Left ventricle myocardium inferior (tissue), 1 donor: ENCODE data around the gene TMEM52B. TPM values are rescaled to one million over a fixed set of nuclear protein-coding genes. Genes with fewer than 3 reads are reported as not detected.

Experiments
- DNase-seq: peaks from one replicate; pipeline ENCODE4 v3.0.0-alpha.2; 2020
- H3K27ac ChIP-seq: fragments of 200-600 bp; replicated peaks from 2 replicates; pipeline ENCODE4 v1.8.0; 2021
- H3K27me3 ChIP-seq: fragments of 200-600 bp; 2 replicates; pipeline ENCODE4 v1.8.0; 2021; ENCODE audit warnings: low read depth
- H3K36me3 ChIP-seq: fragments of 200-600 bp; 2 replicates; pipeline ENCODE4 v1.8.0; 2021
- H3K4me1 ChIP-seq: fragments of 200-600 bp; 2 replicates; pipeline ENCODE4 v1.8.0; 2021
- H3K4me3 ChIP-seq: fragments of 200-600 bp; 2 replicates; pipeline ENCODE4 v1.8.0; 2021; ENCODE audit warnings: mild to moderate bottlenecking, moderate library complexity
- H3K9me3 ChIP-seq: fragments of 200-600 bp; replicated peaks from 2 replicates; pipeline ENCODE4 v1.8.0; 2021
- intact Hi-C: fragments of 100-400 bp; cut with micrococcal nuclease; formaldehyde crosslinking; loops from one replicate; pipeline ENCODE4 v1.11.0; 2022
- total RNA-seq: library from RNA; stranded (reverse); fragmentation: NEBNext Ultra II Directional; extraction: Animal tissue kit (Norgen Biotek cat#: 25700); gene quantifications from one replicate; pipeline ENCODE4 v1.2.1, GENCODE V29; 2021
- TF ChIP-seq, protein P1 (sequence below): fragments of 200-600 bp; IDR thresholded peaks from 2 replicates; pipeline ENCODE4 v1.8.0; 2021; ENCODE audit warnings: antibody characterized with exemption, mild to moderate bottlenecking, borderline replicate concordance
- donor health status: DM: no; HTN: yes; CAD: no; lungs with severe emphysema.

TMEM52B gene
- total RNA-seq, 1 donor from 2014 or later: not detected

DNA sequence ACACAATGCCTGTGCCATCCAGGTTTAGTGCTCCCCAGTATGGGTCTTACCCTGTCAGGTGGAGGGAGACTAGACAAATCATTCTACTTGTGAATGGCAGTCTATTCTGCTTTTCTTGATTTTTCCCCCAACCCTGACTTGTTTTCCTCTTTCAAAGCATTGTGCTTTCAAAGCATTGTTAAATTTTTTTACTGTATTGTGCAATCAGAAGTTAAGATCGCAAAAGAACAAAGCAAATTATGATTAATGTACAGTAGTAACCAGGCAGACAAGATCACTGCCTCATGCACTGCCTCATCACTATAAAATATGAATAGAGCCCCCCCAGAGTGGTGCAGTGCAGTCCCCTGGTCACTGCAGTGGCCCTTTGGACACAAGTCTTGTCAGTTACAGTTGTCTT lies 47.9 kb downstream of the TMEM52B start:
- Histone ChIP-seq H3K27ac (no peak overlapping the region), H3K9me3 (no peaks in the 10 kb centered on the region), H3K36me3 (peaks cover 27% of the 10 kb centered on the region), H3K4me3 (no peak overlapping the region), H3K4me1 (peaks cover 4% of the 10 kb centered on the region), H3K27me3 (no peaks in the 10 kb centered on the region)
- no peak for DNase-seq
- TF ChIP-seq, protein P1, sequence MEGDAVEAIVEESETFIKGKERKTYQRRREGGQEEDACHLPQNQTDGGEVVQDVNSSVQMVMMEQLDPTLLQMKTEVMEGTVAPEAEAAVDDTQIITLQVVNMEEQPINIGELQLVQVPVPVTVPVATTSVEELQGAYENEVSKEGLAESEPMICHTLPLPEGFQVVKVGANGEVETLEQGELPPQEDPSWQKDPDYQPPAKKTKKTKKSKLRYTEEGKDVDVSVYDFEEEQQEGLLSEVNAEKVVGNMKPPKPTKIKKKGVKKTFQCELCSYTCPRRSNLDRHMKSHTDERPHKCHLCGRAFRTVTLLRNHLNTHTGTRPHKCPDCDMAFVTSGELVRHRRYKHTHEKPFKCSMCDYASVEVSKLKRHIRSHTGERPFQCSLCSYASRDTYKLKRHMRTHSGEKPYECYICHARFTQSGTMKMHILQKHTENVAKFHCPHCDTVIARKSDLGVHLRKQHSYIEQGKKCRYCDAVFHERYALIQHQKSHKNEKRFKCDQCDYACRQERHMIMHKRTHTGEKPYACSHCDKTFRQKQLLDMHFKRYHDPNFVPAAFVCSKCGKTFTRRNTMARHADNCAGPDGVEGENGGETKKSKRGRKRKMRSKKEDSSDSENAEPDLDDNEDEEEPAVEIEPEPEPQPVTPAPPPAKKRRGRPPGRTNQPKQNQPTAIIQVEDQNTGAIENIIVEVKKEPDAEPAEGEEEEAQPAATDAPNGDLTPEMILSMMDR: no peak
- intact Hi-C loops: no loop called here

DNA sequence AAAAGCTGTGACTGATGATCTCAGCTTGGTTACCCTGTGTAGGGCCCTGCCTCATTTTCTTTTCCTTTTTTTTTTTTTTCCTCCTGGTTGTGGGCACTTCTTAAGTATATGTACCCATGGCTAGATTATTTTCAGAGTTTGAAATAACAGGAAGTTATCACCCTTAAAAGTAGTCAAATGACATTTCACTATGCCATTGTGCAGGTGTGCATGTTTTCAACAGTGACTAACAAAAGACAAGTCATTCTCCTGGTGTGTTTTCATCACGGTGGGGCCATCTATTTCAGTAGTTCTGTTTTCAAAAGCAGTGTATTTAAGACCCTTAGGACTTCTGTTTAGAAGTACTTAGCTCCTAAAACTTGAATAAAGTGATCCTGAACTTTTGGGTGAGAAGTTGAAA lies 48.8 kb downstream of the TMEM52B start:
- H3K4me3 ChIP-seq: no peak overlapping the region
- H3K27me3 ChIP-seq: no peaks in the 10 kb centered on the region
- intact Hi-C loops: no loop called here
- TF ChIP-seq, protein P1: no peak
- peaks cover 18% of the 10 kb centered on the region for H3K36me3 ChIP-seq
- DNase-seq: no peak
- peaks cover 4% of the 10 kb centered on the region for H3K4me1 ChIP-seq
- H3K9me3 ChIP-seq: no peaks in the 10 kb centered on the region
- H3K27ac ChIP-seq: no peak overlapping the region

DNA sequence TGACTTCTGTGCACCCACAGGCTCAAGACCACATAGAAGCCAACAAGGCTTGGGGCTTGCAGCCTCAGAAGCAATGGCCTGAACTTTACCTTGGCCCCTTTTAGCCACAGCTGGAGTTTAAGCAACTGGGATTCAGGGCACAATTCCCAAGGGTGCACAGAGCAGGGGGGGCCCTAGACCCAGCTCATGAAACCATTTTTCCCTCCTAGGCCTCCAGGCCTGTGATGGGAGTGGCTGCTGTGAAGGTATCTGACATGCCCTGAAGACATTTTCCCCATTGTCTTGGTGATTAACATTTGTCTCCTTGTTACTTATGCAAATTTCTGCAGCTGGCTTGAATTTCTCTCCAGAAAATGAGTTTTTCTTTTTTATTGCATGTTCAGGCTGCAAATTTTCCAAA lies 55.7 kb downstream of the TMEM52B start:
- Histone ChIP-seq H3K36me3 (no peaks in the 10 kb centered on the region), H3K9me3 (peaks cover 7% of the 10 kb centered on the region), H3K4me3 (no peak overlapping the region), H3K27ac (no peak overlapping the region), H3K4me1 (no peaks in the 10 kb centered on the region), H3K27me3 (no peaks in the 10 kb centered on the region)
- DNase-seq: no peak
- TF ChIP-seq, protein P1: no peak
- intact Hi-C loops: no loop called here

DNA sequence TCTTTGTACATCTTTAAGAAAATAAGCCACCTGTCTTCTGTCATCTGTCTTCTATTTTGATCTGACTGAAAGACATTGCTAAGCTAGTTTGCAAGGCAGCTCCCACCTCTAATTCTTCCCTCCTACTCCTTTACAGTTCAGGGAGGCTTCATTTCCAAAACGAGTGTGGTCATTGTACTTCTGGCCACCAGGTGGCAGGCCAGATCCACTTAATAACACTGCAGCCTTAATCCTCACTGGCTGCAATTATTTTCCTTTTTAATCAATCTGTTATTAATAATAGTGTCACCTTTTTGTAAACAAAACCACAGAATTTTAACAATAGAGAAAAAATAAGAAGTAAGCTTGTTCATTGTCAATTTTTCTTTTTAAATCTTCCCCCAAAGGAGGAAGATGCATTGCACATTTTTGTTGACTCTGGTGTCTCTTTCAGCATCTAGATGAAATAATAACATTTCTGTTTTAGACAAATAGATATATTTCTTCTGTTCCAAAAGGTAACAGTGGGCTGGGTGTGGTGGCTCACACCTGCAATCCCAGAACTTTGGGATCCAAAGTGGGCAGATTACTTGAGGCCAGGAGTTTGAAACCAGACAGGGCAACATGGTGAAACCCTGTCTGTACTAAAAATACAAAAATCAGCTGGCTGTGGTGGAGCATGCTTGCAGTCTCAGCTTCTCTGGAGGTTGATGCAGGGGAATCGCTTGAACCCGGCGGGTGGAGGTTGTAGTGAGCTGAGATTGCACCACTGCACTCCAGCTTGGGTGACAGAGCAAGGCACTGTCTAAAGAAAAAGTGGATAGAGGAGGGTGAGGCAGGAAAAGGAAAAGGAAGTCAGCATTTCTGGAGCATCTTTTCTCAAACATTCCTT lies 57.2 kb downstream of the TMEM52B start:
- no peak for DNase-seq
- intact Hi-C loops: loop anchor here (5.0 kb wide), 1 partner anchor 326 kb away; no protein-coding TSS in a partner anchor
- Histone ChIP-seq H3K36me3 (peaks cover 7% of the 10 kb centered on the region), H3K9me3 (peaks cover 7% of the 10 kb centered on the region), H3K27me3 (no peaks in the 10 kb centered on the region), H3K27ac (no peak overlapping the region), H3K4me1 (no peaks in the 10 kb centered on the region), H3K4me3 (no peak overlapping the region)
- TF ChIP-seq, protein P1: peak; percentile 90

DNA sequence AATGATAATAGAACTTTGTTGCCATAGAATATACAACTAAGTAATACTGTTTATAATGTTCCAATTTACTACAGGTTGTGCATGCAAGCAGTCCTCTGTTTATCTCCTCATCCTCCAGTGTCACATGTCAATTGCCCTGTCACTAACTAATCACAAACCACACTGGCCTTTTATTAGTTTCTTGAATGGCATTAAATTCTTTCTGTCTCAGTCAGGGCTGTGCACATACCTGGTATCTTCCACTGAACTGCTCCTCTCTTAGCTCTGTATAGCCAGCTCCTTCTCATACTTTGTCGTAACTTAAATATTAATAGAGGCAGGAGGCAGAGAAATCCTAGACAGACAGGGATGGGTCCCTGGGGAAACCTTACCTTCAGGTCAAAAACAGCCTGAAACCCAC lies 57.9 kb downstream of the TMEM52B start:
- H3K36me3 ChIP-seq: peaks cover 7% of the 10 kb centered on the region
- TF ChIP-seq, protein P1: no peak
- DNase-seq: no peak
- peaks cover 7% of the 10 kb centered on the region for H3K9me3 ChIP-seq
- no peaks in the 10 kb centered on the region for H3K4me1 ChIP-seq
- no peak overlapping the region for H3K27ac ChIP-seq
- no peak overlapping the region for H3K4me3 ChIP-seq
- intact Hi-C loops: loop anchor here (5.0 kb wide), 1 partner anchor 326 kb away; no protein-coding TSS in a partner anchor
- no peaks in the 10 kb centered on the region for H3K27me3 ChIP-seq
